IMR-90 (cell line): ENCODE results near the gene KCNH2. TPM values are rescaled to one million over a fixed set of nuclear protein-coding genes. Genes with fewer than 3 reads are reported as not detected.

ENCODE experiments used
- ATAC-seq: fragments of 200-7000 bp; cut with Tn5 transposase; 2 replicates; pipeline ENCODE4 v1.9.1; 2020; ENCODE audit warnings: low read depth, mild to moderate bottlenecking, moderate library complexity
- BruUV-seq: library from RNA; stranded (reverse); fragments of 400-500 nt; replicated peaks from 2 replicates; lab custom pipeline; 2021; lab: Mats Ljungman, UMichigan
- CTCF ChIA-PET: fragments of 300-600 bp; formaldehyde crosslinking; extraction: SDS; loops from one replicate; lab custom pipeline; 2021; ENCODE audit warnings: antibody characterized with exemption; lab: Yijun Ruan, JAX
- POLR2A ChIA-PET: fragments of 300-600 bp; sonication (Branson Sonifier 250); formaldehyde crosslinking; loops from one replicate; lab custom pipeline; 2022; ENCODE audit warnings: antibody characterized with exemption; ENCODE audit not compliant: unreplicated experiment; lab: Charles Lee
- DNase-seq: peaks from one replicate; pipeline ENCODE4 v3.0.0; 2013
- H2AFZ ChIP-seq: replicated peaks from 2 replicates; pipeline ENCODE3; 2013; ENCODE audit warnings: low read length, mild to moderate bottlenecking; ENCODE audit not compliant: poor library complexity
- H2AK5ac ChIP-seq: 2 replicates; pipeline ENCODE4 v1.6.1; 2013; ENCODE audit warnings: low read depth, low read length, inconsistent platforms
- H2AK9ac ChIP-seq: replicated peaks from 2 replicates; pipeline ENCODE3; 2013; ENCODE audit warnings: mild to moderate bottlenecking, low read depth, low read length, moderate library complexity; ENCODE audit not compliant: poor library complexity
- H2BK120ac ChIP-seq: 2 replicates; pipeline ENCODE4 v1.6.1; 2013; ENCODE audit warnings: low read depth, low read length, inconsistent platforms
- H2BK15ac ChIP-seq: 3 replicates; pipeline ENCODE4 v1.6.1; 2013; ENCODE audit warnings: low read depth, low read length, inconsistent platforms
- H2BK20ac ChIP-seq: 2 replicates; pipeline ENCODE4 v1.6.1; 2013; ENCODE audit warnings: low read depth, mild to moderate bottlenecking, inconsistent platforms, low read length, moderate library complexity
- H2BK5ac ChIP-seq: 2 replicates; pipeline ENCODE4 v1.6.1; 2013; ENCODE audit warnings: mild to moderate bottlenecking, low read depth, low read length, inconsistent platforms; ENCODE audit not compliant: poor library complexity, severe bottlenecking
- H3K14ac ChIP-seq: replicated peaks from 2 replicates; pipeline ENCODE4 v1.6.1; 2013; ENCODE audit warnings: low read depth, low read length, inconsistent platforms
- H3K18ac ChIP-seq: 2 replicates; pipeline ENCODE4 v1.6.1; 2013; ENCODE audit warnings: low read depth, low read length, control low read depth
- H3K23ac ChIP-seq: 2 replicates; pipeline ENCODE4 v1.6.1; 2013; ENCODE audit warnings: low read depth, low read length, inconsistent platforms
- H3K27ac ChIP-seq: 2 replicates; pipeline ENCODE4 v1.5.1; 2013; ENCODE audit warnings: mild to moderate bottlenecking, control low read depth, low read length; ENCODE audit not compliant: insufficient read depth
- H3K27me3 ChIP-seq: 2 replicates; pipeline ENCODE4 v1.6.1; 2013; ENCODE audit warnings: low read length; ENCODE audit not compliant: control insufficient read depth, insufficient read depth
- H3K36me3 ChIP-seq: 2 replicates; pipeline ENCODE4 v1.6.1; 2013; ENCODE audit warnings: low read length, mixed read lengths; ENCODE audit not compliant: control insufficient read depth, insufficient read depth
- H3K4ac ChIP-seq: 2 replicates; pipeline ENCODE4 v1.6.1; 2013; ENCODE audit warnings: low read depth, low read length, inconsistent platforms
- H3K4me1 ChIP-seq: 2 replicates; pipeline ENCODE4 v1.6.1; 2013; ENCODE audit warnings: low read length, mixed read lengths; ENCODE audit not compliant: control insufficient read depth, insufficient read depth
- H3K4me2 ChIP-seq: 2 replicates; pipeline ENCODE4 v1.6.1; 2013; ENCODE audit warnings: low read depth, mild to moderate bottlenecking, control low read depth, low read length, moderate library complexity
- H3K4me3 ChIP-seq: 2 replicates; pipeline ENCODE4 v1.5.1; 2013; ENCODE audit warnings: low read depth, mild to moderate bottlenecking, control low read depth, low read length, moderate library complexity; ENCODE audit not compliant: insufficient read depth
- H3K56ac ChIP-seq: 2 replicates; pipeline ENCODE4 v1.6.1; 2013; ENCODE audit warnings: low read length, inconsistent platforms; ENCODE audit not compliant: insufficient read depth; ENCODE audit errors: extremely low read depth
- H3K79me1 ChIP-seq, 2 experiments: 2 replicates each; pipeline ENCODE4 v1.6.1; 2013; ENCODE audit warnings: low read length in 2 of 2, inconsistent platforms in 1 of 2, low read depth in 1 of 2
- H3K9ac ChIP-seq: 2 replicates; pipeline ENCODE4 v1.6.1; 2013; ENCODE audit warnings: low read depth, low read length, control low read depth
- H3K9me1 ChIP-seq: 2 replicates; pipeline ENCODE4 v1.6.1; 2013; ENCODE audit warnings: low read length, inconsistent platforms; ENCODE audit not compliant: insufficient read depth
- H3K9me3 ChIP-seq: 2 replicates; pipeline ENCODE4 v1.6.1; 2013; ENCODE audit warnings: low read length; ENCODE audit not compliant: control insufficient read depth, insufficient read depth
- H4K20me1 ChIP-seq: 2 replicates; pipeline ENCODE4 v1.6.1; 2013; ENCODE audit warnings: low read length, inconsistent platforms; ENCODE audit not compliant: insufficient read depth
- H4K5ac ChIP-seq: 2 replicates; pipeline ENCODE4 v1.6.1; 2013; ENCODE audit warnings: mild to moderate bottlenecking, low read depth, low read length, control low read depth
- H4K8ac ChIP-seq, 2 experiments: 2 replicates each; pipeline ENCODE4 v1.6.1; 2013; ENCODE audit warnings: low read depth in 2 of 2, low read length in 2 of 2, control low read depth in 1 of 2, inconsistent platforms in 1 of 2
- H4K91ac ChIP-seq: 2 replicates; pipeline ENCODE4 v1.6.1; 2013; ENCODE audit warnings: low read depth, low read length, inconsistent platforms; ENCODE audit not compliant: insufficient read depth
- USF2 ChIP-seq: fragments of 150-350 bp; IDR thresholded peaks from 2 replicates; pipeline ENCODE4 v1.6.1; 2017; ENCODE audit warnings: mild to moderate bottlenecking, antibody characterized with exemption, low read length, low read depth
- WGBS, 2 experiments: methylation state at CpG; one replicate each; pipeline versions ENCODE4 v1.1.5 to v1.1.7; 2013; ENCODE audit warnings: missing lambda C conversion rate in 2 of 2; ENCODE audit not compliant: insufficient read length in 1 of 2; ENCODE audit errors: extremely low coverage in 2 of 2; 5-methylcytosine and 5-hydroxymethylcytosine counted together
- dilution Hi-C: fragments of 300-500 bp; cut with HindIII; formaldehyde crosslinking; loops from one replicate; pipeline ENCODE4 v1.14.3; 2018; ENCODE audit warnings: low sequenced_read_pairs; ENCODE audit not compliant: unreplicated experiment
- in situ Hi-C: fragments of 300-500 bp; cut with MboI; formaldehyde crosslinking; loops from 3 replicates; pipeline ENCODE4 v1.14.3; 2019; ENCODE audit warnings: low sequenced_read_pairs, inconsistent platforms, mixed read lengths
- intact Hi-C: fragments of 100-400 bp; cut with micrococcal nuclease; formaldehyde crosslinking; loops from 2 replicates; pipeline ENCODE4 v1.10.0; 2022
- polyA plus RNA-seq, 3 experiments: library from polyadenylated mRNA; depleted of rRNA; stranded (reverse); fragments of >200 nt; gene quantifications; 2 replicates each; pipeline ENCODE4 v1.2.3, GENCODE V29; 2012; ENCODE audit warnings: low replicate concordance in 1 of 3
- total RNA-seq: library from RNA; depleted of rRNA; stranded (reverse); fragments of >200 nt; gene quantifications from 2 replicates; pipeline ENCODE4 v1.2.3, GENCODE V29; 2012

Gene KCNH2
- total and polyA plus RNA-seq, 2 of the 4 experiments (the other 2 are of a cell fraction) = 0.90 to 2.1 TPM

GRCh38 chr7:150952331-150953050 lies 25.6 kb downstream of the KCNH2 start:
- Histone ChIP-seq H2AK5ac (no peak overlapping the region), H3K14ac (no peak overlapping the region), H4K91ac (no peak overlapping the region), H3K18ac (no peak overlapping the region), H2AK9ac (no peak overlapping the region), H3K23ac (no peak overlapping the region), H3K4me1 (peaks cover 11% of the 10 kb centered on the region; the same call in 1 of the 2 replicates), H3K9me1 (no peaks in the 10 kb centered on the region), H3K27me3 (no peaks in the 10 kb centered on the region), H2BK120ac (no peak overlapping the region), H3K4me3 (no peak overlapping the region), H2BK20ac (no peak overlapping the region), H4K8ac (no peak overlapping the region), H3K56ac (no peak overlapping the region), H3K9me3 (no peaks in the 10 kb centered on the region), H3K27ac (no peak overlapping the region), H3K4ac (no peak overlapping the region), H2AFZ (no peak overlapping the region), H2BK15ac (no peak overlapping the region), H3K4me2 (no peak overlapping the region), H4K20me1 (no peaks in the 10 kb centered on the region; the same call in 1 of the 2 replicates), H2BK5ac (no peak overlapping the region), H3K79me1 (no peaks in the 10 kb centered on the region), H3K9ac (no peak overlapping the region), H4K5ac (no peak overlapping the region), H3K36me3 (peaks cover 12% of the 10 kb centered on the region; the same call in 1 of the 2 replicates)
- DNase-seq = no peak
- POLR2A ChIA-PET = no interaction called here
- no TSS peak for BruUV-seq
- no peak for TF ChIP-seq USF2
- dilution Hi-C loops = no loop called here
- in situ Hi-C loops = no loop called here
- CTCF ChIA-PET = interaction anchor here (1.5 kb wide), 1 partner anchor 11 kb away, joined by 5 read pairs; no protein-coding TSS in a partner anchor
- intact Hi-C loops = no loop called here
- no peak for ATAC-seq
- 84% methylated on average over 20 of the region's 33 CpGs; no CpG with 5 or more reads in 1 of the 2 experiments for WGBS, 2 experiments
